ENCODE results near the gene TRIM36.

GRCh38 chr5:115109840-115110239 lies 59.9 kb downstream of the TRIM36 start:
- TF ChIP-seq POLR2AphosphoS5 (IDR thresholded peaks at IDR 0.05; ENCODE audit: low read depth, low read length) (no peak), POLR2A (IDR thresholded peaks at IDR 0.05; ENCODE audit: low read depth, low read length) (no peak), TAF1 (IDR thresholded peaks at IDR 0.05; ENCODE audit: borderline replicate concordance, low read depth, low read length) (no peak)
